Left renal pelvis (tissue), 4 donors: ENCODE measurements around the gene TRA2A. TPM values are rescaled to one million over a fixed set of nuclear protein-coding genes. Genes with fewer than 3 reads are reported as not detected.

Experiments used
- DNase-seq, 4 donors: peaks; one replicate each; pipeline ENCODE4 v3.0.0-alpha.2; 2013; ENCODE audit warnings: low read depth in 4 of 4, low spot score in 3 of 4
- polyA plus RNA-seq, 4 donors: library from polyadenylated mRNA; unstranded; fragments of 120-200 nt; gene quantifications; one replicate each; pipeline ENCODE4 v1.2.1, GENCODE V29; 2013; ENCODE audit not compliant: insufficient read length in 4 of 4

The TRA2A gene
- polyA plus RNA-seq, 4 donors, result 178 to 272 (median 201) TPM

GRCh38 chr7:23471106-23471859, 60.5 kb downstream of the TRA2A start:
- DNase-seq, result peak in 1 of 4 donors; percentile 69

DNA sequence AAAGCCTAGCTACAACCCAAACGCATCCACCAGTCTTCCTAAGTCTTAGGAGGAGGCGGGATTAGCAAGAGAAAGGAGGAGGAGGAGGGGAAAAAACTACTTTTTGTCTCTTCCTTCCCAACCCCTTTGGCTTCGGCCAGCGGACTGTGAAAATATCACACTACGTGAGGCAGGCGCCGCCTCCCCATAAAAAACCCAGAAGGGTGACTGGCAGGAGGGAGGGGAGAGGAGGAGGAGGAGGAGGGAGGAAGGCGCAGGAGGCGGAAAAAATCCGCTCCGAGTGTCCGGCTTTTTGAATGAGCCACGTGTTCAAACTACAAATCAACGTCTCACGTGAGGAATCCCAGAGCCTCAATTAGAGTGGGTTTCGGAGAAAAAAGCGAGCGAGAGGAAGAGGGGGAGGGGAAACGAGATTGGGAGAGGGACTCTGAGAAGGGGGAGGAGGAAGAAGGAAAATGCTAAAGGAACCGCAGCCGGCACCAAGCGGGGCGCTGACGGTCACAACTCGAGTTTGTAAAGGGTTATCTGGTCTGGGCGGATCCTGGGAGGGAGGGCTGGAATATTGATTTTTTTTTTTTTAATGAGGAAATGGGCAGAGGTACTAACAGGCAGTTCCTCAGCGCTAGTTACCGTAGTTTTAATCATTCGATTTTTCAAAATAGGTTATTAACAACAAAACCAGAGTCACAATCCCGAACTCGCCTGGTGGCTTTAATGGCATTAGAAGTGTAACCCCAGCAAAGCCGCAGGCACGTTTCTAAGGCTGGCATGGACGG, 61.3 kb downstream of the TRA2A start, which contains the start of gene IGF2BP3:
Gene IGF2BP3, minus strand, starts transcription at position 162 of the 776 bp plus-strand sequence. CDS start 381 bp downstream, outside the sequence.
- DNase-seq, result peak; percentile 86 to 94 (median 93)

- DNase-seq, result no peak
Observed at GRCh38 chr7:23469961-23470250, 61.9 kb downstream of the TRA2A start.

- no peak for DNase-seq
Observed at GRCh38 chr7:23469150-23469960, 62.4 kb downstream of the TRA2A start.

GRCh38 chr7:23468526-23469149, 63.1 kb downstream of the TRA2A start:
- no peak for DNase-seq

DNA sequence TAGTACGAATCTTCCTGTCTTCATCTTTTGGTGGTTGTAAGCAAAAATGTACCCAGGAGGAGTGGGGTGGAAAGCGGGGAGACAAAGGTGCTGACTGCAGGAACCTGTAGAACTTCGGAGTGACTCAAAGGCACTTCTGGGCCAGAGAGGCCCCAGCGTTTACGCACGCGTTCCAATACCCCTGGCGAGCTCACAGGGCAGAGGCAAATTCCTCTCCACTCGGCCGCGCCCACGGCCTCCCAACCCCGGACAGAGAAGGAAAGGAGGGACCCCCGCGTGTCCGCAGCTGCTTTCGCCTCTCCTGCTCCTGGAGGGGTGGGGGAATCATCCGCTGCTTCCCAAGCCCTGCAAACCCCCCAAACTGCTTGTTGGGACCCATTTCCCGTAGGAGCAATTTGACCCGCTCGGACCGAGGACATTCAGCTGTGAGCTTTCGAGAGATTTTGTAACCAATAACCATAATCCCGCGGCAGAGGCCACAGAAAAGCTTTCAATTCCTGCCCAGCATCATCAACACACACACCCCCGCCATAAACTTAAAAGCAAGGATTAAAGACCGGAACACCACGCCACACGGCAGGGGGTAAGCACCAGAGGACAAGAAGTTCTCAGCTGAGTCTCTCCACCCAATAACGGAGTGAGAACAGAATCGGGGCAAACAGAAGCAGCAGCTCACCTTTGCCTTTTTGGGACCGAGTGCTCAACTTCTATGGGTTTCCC, 63.8 kb downstream of the TRA2A start:
- DNase-seq, result no peak

DNA sequence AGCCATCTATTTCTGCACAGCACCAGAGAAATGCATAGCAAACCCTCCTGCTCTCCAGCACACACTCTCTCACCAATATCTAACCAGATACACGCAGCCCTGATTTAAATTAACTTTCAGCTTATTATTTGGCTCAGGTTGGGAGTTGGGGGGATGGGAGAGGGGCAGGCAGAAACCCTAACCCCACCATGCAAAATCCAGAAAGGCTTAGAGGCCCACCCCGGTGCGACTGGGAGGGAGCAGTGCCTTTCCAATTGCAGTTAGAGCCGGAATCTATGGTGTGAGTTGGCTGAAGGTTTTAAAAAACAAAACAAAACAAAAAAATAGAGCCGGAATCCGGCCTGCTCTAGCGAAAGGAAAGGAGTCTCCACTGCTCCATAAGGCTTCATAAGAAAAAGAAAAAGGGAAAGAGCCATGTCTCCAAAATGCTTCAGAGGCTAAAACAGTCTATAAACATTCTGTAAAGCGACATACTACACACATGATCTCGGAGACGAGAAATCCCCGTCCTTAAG, 64.4 kb downstream of the TRA2A start:
- no peak for DNase-seq

GRCh38 chr7:23462846-23463245, 68.9 kb downstream of the TRA2A start:
- DNase-seq, result no peak

- no peak for DNase-seq
Observed at GRCh38 chr7:23458044-23458443, 73.7 kb downstream of the TRA2A start.

DNA sequence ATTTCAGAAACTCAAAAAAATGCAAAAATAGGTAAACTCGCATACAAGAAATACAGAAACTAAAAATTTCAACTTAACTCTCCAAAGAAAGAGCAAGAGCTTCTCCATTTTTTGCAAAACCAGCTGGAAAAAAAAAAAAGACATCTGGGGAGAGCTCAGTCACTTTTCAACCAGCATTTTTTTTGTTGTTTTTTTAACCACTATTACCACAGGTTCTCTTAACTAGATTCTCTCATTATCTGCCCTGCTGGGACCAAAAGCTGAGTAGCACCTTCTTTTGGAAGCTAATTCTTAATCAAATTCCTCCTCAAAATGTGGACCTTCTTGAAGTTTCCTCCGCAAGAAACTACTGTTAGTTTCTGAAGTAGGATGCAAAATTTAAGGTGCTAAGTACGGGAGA, 75.7 kb downstream of the TRA2A start:
- no peak for DNase-seq

GRCh38 chr7:23454881-23455526, 76.8 kb downstream of the TRA2A start:
- DNase-seq, result no peak

Other genes starting within 250 kb of the TRA2A start
- 10 to 100 TPM; 43.3 to 56.8 (median 48.2) TPM for gene MALSU1, start 232.6 kb downstream of the TRA2A start, polyA plus RNA-seq
- gene IGF2BP3, start 61.5 kb downstream of the TRA2A start, polyA plus RNA-seq, result 10 to 100 TPM; 22.0 to 70.5 (median 64.0) TPM
- 10 to 100 TPM; 11.2 to 22.9 (median 18.1) TPM for gene CCDC126, start 65.4 kb upstream of the TRA2A start, polyA plus RNA-seq
- gene FAM221A, start 148.2 kb upstream of the TRA2A start, polyA plus RNA-seq, result 10 to 100 TPM in 3 of 4 donors, 1 to 10 TPM in 1; 3.8 to 26.3 (median 16.2) TPM
- 1 to 10 TPM in 1 of 4 donors, under 1 TPM in 3; 0.38 to 1.7 (median 0.82) TPM for gene STK31, start 178.2 kb upstream of the TRA2A start, polyA plus RNA-seq